UCSD-AML1 (cell line): ENCODE measurements around the gene SLC49A3.
"Not testable (repeated sequence)": the region's sequence is repeated elsewhere in the genome, so short reads cannot be mapped to it uniquely, and the experiment has no call there.

Source experiments
- DNase-seq: peaks from one replicate; lab custom pipeline; 2025; ENCODE audit not compliant: unreplicated experiment; lab: John Stamatoyannopoulos, UW

Gene SLC49A3

GRCh38 chr4:703336-704197, 14.6 kb upstream of the SLC49A3 start:
- DNase-seq, result no peak

GRCh38 chr4:702618-703048, 13.7 kb upstream of the SLC49A3 start:
- DNase-seq, result no peak

GRCh38 chr4:700587-701264, 11.8 kb upstream of the SLC49A3 start:
- DNase-seq, result no peak

GRCh38 chr4:699816-700580, 11.0 kb upstream of the SLC49A3 start:
- DNase-seq, result no peak

- DNase-seq, result not testable (repeated sequence)
Measured at GRCh38 chr4:694341-694940, 5.5 kb upstream of the SLC49A3 start.

GRCh38 chr4:692771-693554, 4.0 kb upstream of the SLC49A3 start:
- no peak for DNase-seq

GRCh38 chr4:689723-690122, 772 bp upstream of the SLC49A3 start:
- DNase-seq, result no peak

- DNase-seq, result no peak
Measured at GRCh38 chr4:687971-688853, 739 bp downstream of the SLC49A3 start.

GRCh38 chr4:687048-687970, 1.6 kb downstream of the SLC49A3 start:
- no peak for DNase-seq

- DNase-seq, result no peak
Measured at GRCh38 chr4:686413-687040, 2.4 kb downstream of the SLC49A3 start.

- DNase-seq, result no peak
Measured at GRCh38 chr4:685679-686412, 3.1 kb downstream of the SLC49A3 start.

GRCh38 chr4:684623-685327, 4.2 kb downstream of the SLC49A3 start:
- DNase-seq, result no peak

- peak; percentile 46 for DNase-seq
Measured at GRCh38 chr4:683982-684622, 4.8 kb downstream of the SLC49A3 start.

GRCh38 chr4:683247-683897, 5.6 kb downstream of the SLC49A3 start:
- no peak for DNase-seq

GRCh38 chr4:682490-683172, 6.3 kb downstream of the SLC49A3 start:
- DNase-seq, result no peak
